KOPT-K1 (cell line): Measurements from ENCODE around the gene TAF1B.

Source experiments
- H3K27ac ChIP-seq: fragments of 200-600 bp; sonication (generic); 2 replicates; pipeline ENCODE4 v1.5.1; 2016; ENCODE audit warnings: antibody characterized with exemption, mild to moderate bottlenecking, low read depth, low read length; ENCODE audit not compliant: poor library complexity, severe bottlenecking
- H3K36me3 ChIP-seq: fragments of 200-600 bp; sonication (generic); 2 replicates; pipeline ENCODE4 v1.5.1; 2017; ENCODE audit warnings: antibody characterized with exemption, mild to moderate bottlenecking, low read length, moderate library complexity; ENCODE audit not compliant: insufficient read depth
- H3K9me3 ChIP-seq: fragments of 200-600 bp; sonication (generic); 2 replicates; pipeline ENCODE4 v1.5.1; 2017; ENCODE audit warnings: antibody characterized with exemption, low read length, mild to moderate bottlenecking; ENCODE audit not compliant: insufficient read depth, poor library complexity, severe bottlenecking

TAF1B gene

GRCh38 chr2:9948721-9949120 lies 105.4 kb downstream of the TAF1B start:
- H3K36me3 ChIP-seq: no peaks in the 10 kb centered on the region
- no peaks in the 10 kb centered on the region for H3K9me3 ChIP-seq
- H3K27ac ChIP-seq: no peak overlapping the region

GRCh38 chr2:9949239-9949991 lies 106.1 kb downstream of the TAF1B start:
- Histone ChIP-seq H3K36me3 (no peaks in the 10 kb centered on the region), H3K9me3 (no peaks in the 10 kb centered on the region), H3K27ac (no peak overlapping the region)

GRCh38 chr2:9949992-9950520 lies 106.8 kb downstream of the TAF1B start:
- no peaks in the 10 kb centered on the region for H3K9me3 ChIP-seq
- no peaks in the 10 kb centered on the region for H3K36me3 ChIP-seq
- H3K27ac ChIP-seq: no peak overlapping the region

GRCh38 chr2:9950521-9951271 lies 107.4 kb downstream of the TAF1B start:
- Histone ChIP-seq H3K36me3 (no peaks in the 10 kb centered on the region), H3K27ac (no peak overlapping the region), H3K9me3 (no peaks in the 10 kb centered on the region)

GRCh38 chr2:9951272-9951521 lies 107.9 kb downstream of the TAF1B start:
- no peaks in the 10 kb centered on the region for H3K36me3 ChIP-seq
- H3K27ac ChIP-seq: no peak overlapping the region
- H3K9me3 ChIP-seq: no peaks in the 10 kb centered on the region

- no peak within 1 kb of the TSS for H3K27ac ChIP-seq
These were observed 108.4 kb downstream of the TAF1B start, which contains the start of gene GRHL1 for GRCh38 chr2:9951522-9952285. TSS of gene GRHL1 (plus strand) at chr2:9951693. CDS start at chr2:9951834, 141 bp downstream.

GRCh38 chr2:9952286-9952737 lies 109.0 kb downstream of the TAF1B start:
- no peak overlapping the region for H3K27ac ChIP-seq
- no peaks in the 10 kb centered on the region for H3K36me3 ChIP-seq
- no peaks in the 10 kb centered on the region for H3K9me3 ChIP-seq

More at GRCh38 chr2:9951522-9952285, 108.4 kb downstream of the TAF1B start, which contains the start of gene GRHL1:
- Histone ChIP-seq H3K9me3 (no peaks in the 10 kb centered on the region), H3K36me3 (no peaks in the 10 kb centered on the region)

- H3K36me3 ChIP-seq: no peaks in the 10 kb centered on the region
- no peaks in the 10 kb centered on the region for H3K9me3 ChIP-seq
- H3K27ac ChIP-seq: no peak overlapping the region
These were observed 109.7 kb downstream of the TAF1B start for GRCh38 chr2:9952856-9953503.

GRCh38 chr2:9954136-9954535 lies 110.9 kb downstream of the TAF1B start:
- no peak overlapping the region for H3K27ac ChIP-seq
- H3K36me3 ChIP-seq: no peaks in the 10 kb centered on the region
- H3K9me3 ChIP-seq: no peaks in the 10 kb centered on the region

- H3K9me3 ChIP-seq: no peaks in the 10 kb centered on the region
- H3K36me3 ChIP-seq: no peaks in the 10 kb centered on the region
These were observed 114.8 kb downstream of the TAF1B start for GRCh38 chr2:9958057-9958456.

GRCh38 chr2:9959262-9959661 lies 116.0 kb downstream of the TAF1B start:
- Histone ChIP-seq H3K27ac (no peak overlapping the region), H3K9me3 (no peaks in the 10 kb centered on the region), H3K36me3 (no peaks in the 10 kb centered on the region)

More at GRCh38 chr2:9958057-9958456, 114.8 kb downstream of the TAF1B start:
- no peak overlapping the region for H3K27ac ChIP-seq

- Histone ChIP-seq H3K27ac (no peak overlapping the region), H3K9me3 (no peaks in the 10 kb centered on the region), H3K36me3 (no peaks in the 10 kb centered on the region)
These were observed 117.7 kb downstream of the TAF1B start for GRCh38 chr2:9961013-9961412.

GRCh38 chr2:9964334-9964980 lies 121.2 kb downstream of the TAF1B start:
- Histone ChIP-seq H3K9me3 (no peaks in the 10 kb centered on the region), H3K27ac (no peak overlapping the region), H3K36me3 (no peaks in the 10 kb centered on the region)

- no peak overlapping the region for H3K27ac ChIP-seq
- no peaks in the 10 kb centered on the region for H3K9me3 ChIP-seq
- no peaks in the 10 kb centered on the region for H3K36me3 ChIP-seq
These were observed 122.0 kb downstream of the TAF1B start for GRCh38 chr2:9965119-9965822.
